IPS-11a (cell line): Measurements from ENCODE around the gene NUP85.
A peak's percentile ranks its signal among the peaks of the same experiment; 100 is the strongest.
"Not testable (repeated sequence)": the region's sequence is repeated elsewhere in the genome, so short reads cannot be mapped to it uniquely, and the experiment has no call there.

Experiments
- H3K4me3 ChIP-seq: one replicate; pipeline ENCODE4 v1.5.1; 2013; ENCODE audit warnings: low read depth, low read length, control low read depth

NUP85 gene, protein sequence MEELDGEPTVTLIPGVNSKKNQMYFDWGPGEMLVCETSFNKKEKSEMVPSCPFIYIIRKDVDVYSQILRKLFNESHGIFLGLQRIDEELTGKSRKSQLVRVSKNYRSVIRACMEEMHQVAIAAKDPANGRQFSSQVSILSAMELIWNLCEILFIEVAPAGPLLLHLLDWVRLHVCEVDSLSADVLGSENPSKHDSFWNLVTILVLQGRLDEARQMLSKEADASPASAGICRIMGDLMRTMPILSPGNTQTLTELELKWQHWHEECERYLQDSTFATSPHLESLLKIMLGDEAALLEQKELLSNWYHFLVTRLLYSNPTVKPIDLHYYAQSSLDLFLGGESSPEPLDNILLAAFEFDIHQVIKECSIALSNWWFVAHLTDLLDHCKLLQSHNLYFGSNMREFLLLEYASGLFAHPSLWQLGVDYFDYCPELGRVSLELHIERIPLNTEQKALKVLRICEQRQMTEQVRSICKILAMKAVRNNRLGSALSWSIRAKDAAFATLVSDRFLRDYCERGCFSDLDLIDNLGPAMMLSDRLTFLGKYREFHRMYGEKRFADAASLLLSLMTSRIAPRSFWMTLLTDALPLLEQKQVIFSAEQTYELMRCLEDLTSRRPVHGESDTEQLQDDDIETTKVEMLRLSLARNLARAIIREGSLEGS

DNA sequence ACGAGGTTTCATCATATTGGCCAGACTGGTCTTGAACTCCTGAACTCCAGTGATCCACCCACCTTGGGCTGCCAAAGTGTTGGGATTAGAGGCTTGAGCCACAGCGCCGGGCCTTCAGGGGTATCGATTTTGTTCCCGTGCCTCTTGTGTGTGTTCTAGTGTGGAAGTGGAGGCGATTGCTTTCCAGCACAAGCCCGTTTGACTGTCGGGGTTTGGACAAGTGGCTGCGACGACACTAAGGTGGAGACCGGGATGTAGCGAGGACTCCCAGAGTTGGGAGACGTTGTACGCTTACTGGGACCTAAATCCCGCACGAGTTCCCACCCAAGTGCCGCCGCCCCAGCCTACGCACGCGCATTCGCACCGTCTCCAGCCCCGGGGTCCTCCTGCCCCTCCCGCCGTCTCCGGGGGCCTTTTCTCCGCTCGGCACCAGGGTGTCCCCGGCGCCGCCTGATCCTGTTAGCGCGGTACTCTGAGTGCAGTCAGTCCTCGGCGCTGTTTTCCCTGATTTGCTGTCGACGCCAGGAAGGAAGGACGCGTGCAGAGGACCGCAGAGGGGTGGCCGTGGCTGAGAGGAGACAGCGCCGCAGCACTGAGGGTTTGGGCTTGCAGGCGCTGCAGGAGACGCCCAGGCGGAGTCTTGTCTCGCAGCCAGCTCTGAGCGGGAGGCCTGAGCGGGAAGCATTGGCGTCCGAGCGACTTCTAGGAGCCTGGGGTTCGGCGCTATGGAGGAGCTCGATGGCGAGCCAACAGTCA is at the start of gene NUP85:
Gene NUP85, plus strand, starts transcription at position 643 of the 756 bp plus-strand sequence. Its CDS starts 83 bp downstream, at position 726.
- H3K4me3 ChIP-seq = peak within 1 kb of the TSS; percentile 100

GRCh38 chr17:75158480-75158879 is 47.0 kb upstream of the NUP85 start:
- H3K4me3 ChIP-seq = not testable (repeated sequence)

DNA sequence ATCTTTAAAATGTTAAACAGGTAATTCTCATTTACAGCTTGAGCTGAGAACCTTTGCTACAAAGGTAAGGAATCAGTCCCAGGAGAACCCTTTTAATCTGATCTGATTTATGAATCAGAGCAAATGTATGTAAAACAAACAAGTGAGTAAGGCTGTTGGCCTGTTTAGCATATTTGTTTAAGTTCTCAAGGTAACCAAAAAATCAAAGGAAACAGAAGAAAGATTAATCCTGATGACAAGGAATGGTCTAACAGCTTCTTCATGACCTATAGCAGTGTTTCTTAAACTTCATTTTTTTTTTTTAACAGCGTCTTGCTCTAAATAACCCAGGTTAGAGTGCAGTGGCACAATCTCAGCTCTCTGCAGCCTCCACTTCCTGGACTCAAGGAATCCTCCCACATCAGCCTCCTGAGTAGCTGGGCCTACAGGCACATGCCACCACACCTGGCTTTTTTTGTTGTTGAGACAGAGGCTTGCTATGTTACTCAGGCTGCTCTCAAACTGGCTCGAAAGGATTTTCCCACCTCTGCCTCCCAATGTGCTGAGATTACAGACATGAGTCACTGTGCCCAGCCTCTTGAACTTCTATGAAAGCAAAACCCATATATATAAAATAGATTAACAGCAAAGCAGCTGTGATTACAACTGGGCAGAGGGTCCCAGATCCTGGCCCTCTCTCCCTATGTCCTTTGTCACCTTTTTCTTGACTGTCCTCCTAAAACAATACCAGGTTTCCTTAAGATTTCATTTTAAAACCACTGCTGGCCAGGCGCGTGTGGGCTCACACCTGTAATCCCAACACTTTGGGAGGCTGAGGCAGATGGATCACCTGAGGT is 46.1 kb upstream of the NUP85 start:
- no peak overlapping the region for H3K4me3 ChIP-seq

DNA sequence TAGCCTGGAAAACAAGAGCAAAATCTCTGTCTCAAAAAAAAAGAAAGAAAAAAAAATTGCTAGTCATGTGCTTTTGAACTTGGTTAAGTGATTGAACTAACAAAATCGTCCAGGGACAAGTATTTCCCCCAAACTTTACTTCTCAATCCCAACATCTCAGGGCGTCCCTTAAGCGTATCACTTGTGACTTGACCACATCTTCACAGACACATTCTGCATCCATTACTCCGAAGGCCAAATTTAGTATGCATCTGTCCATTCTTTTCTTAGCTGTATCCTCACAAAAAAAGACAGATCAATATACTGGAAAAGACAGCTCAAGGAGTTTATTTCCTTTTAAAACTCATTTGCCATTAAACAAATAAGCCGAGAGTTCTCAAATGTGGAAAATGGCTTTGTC is 45.3 kb upstream of the NUP85 start:
- no peak overlapping the region for H3K4me3 ChIP-seq

DNA sequence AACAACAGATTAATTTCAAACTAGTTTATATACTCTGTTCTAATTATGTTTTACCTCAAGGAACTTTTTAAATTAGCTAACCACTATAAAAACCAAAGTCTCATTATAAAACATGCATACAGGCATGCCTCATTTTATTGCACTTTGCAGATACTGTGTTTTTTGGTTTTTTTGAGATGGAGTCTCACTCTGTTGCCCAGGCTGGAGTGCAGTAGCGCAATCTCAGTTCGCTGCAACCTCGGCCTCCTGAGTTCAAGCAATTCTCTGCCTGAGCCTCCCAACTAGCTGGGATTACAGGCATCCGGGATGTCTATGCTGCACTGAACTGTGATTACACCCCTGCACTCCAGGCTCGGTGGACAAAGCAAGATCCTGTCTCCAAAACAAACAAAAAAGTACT is 42.4 kb upstream of the NUP85 start:
- no peak overlapping the region for H3K4me3 ChIP-seq

DNA sequence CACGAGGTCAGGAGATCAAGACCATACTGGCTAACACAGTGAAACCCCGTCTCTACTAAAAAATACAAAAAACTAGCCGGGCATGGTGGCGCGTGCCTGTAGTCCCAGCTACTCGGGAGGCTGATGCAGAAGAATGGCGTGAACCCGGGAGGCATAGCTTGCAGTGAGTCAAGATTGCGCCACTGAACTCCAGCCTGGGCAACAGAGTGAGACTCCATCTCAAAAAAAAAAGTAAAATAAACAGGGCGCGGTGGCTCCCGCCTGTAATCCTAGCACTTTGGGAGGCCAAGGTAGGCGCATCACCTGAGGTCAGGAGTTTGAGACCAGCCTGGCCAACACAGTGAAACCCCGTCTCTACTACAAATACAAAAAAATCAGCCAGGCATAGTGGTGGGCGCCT is 40.9 kb upstream of the NUP85 start:
- not testable (repeated sequence) for H3K4me3 ChIP-seq

DNA sequence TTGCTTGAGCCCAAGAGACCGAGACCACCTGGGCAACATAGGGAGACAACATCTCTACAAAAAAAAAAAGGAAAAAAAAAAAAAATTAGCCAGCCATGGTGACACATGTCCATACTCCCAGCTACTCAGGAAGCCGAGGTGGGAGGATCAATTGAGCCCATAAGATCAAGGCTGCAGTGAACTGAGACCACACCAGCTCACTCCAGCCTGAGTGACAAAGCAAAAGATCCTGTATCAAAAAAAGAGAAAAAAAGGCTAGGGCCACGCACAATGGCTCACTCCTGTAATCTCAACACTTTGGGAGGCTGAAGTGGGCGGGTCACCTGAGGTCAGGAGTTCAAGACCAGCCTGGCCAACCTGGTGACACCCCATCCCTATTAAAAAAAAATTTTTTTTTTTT is 36.5 kb upstream of the NUP85 start:
- H3K4me3 ChIP-seq = no peak overlapping the region

DNA sequence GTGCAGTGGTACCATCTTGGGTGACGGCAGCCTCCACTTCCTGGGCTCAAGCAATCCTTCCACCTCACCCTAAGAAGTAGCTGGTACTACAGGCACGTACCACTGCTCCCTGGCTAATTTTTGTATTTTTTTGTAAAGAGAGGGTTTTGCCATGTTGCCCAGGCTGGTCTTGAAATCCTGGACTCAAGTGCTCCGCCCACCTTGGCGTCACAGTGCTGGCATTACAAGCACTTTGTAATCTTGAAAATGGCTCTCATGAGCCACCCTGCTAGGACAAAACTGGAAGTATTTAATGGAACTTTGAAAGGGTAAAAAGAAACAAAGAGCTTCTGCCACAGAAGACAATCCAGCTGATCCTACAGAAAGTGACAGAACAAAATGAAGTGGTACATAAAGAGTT is 32.0 kb upstream of the NUP85 start:
- H3K4me3 ChIP-seq = no peak overlapping the region

- no peak overlapping the region for H3K4me3 ChIP-seq
Measured at GRCh38 chr17:75174996-75175395, 30.5 kb upstream of the NUP85 start.

DNA sequence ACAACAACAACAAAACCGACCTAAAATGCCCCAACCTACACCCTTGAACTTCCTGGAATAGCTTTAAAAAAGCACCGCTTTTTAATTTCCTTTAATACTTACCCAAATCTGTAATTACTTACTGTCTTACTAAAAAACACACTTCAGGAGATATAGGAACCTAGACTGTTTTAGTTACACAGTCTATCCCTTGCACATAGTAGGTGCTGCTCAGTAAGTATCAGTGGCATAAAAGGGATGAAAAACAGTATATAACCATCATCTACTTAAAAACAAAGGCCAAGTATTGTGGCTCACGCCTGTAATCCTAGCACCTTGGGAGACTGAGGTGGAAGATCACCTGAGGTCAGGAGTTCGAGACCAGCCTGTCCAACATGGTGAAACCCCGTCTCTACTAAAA is 28.9 kb upstream of the NUP85 start:
- no peak overlapping the region for H3K4me3 ChIP-seq

GRCh38 chr17:75178453-75178852 is 27.0 kb upstream of the NUP85 start:
- H3K4me3 ChIP-seq = no peak overlapping the region

- H3K4me3 ChIP-seq = peak overlapping the region; percentile 89
Measured at GRCh38 chr17:75181110-75181509, 24.4 kb upstream of the NUP85 start.

DNA sequence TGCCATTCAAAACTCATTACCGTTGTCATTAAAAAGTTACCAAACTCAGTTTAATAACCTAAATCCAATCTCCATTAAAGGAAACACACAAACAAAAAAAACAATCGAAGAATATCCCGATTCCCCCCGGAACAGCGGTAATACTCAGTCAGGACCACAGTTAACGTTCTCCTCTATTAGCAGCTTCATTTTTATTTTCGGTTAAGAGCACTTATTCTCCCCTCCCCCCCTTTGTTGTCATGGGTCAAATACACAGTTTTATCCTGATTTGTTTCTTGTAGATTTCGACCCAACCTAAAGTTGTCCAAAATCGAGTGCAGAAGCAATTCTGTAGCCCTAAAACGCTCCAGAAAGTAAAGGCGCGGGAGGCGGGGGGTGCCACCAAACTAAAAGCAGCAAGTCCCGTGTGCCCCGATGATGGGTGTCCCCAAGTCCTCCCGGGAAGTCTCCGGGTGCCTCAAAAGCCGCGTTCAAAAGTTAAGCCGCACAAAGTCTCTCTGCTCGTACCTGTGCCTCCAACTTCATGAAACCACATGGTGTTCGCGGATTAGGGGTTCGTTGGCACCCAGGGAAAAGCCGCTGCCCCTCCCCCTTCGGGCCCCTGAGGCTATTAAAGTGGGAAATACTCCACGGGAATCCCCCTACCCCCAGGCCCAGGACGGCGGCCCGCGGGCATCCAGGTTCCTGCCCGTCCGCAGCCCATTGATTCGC is 23.7 kb upstream of the NUP85 start:
- peak overlapping the region; percentile 89 for H3K4me3 ChIP-seq

- H3K4me3 ChIP-seq = peak overlapping the region; percentile 89
Measured at GRCh38 chr17:75182319-75182568, 23.2 kb upstream of the NUP85 start.

DNA sequence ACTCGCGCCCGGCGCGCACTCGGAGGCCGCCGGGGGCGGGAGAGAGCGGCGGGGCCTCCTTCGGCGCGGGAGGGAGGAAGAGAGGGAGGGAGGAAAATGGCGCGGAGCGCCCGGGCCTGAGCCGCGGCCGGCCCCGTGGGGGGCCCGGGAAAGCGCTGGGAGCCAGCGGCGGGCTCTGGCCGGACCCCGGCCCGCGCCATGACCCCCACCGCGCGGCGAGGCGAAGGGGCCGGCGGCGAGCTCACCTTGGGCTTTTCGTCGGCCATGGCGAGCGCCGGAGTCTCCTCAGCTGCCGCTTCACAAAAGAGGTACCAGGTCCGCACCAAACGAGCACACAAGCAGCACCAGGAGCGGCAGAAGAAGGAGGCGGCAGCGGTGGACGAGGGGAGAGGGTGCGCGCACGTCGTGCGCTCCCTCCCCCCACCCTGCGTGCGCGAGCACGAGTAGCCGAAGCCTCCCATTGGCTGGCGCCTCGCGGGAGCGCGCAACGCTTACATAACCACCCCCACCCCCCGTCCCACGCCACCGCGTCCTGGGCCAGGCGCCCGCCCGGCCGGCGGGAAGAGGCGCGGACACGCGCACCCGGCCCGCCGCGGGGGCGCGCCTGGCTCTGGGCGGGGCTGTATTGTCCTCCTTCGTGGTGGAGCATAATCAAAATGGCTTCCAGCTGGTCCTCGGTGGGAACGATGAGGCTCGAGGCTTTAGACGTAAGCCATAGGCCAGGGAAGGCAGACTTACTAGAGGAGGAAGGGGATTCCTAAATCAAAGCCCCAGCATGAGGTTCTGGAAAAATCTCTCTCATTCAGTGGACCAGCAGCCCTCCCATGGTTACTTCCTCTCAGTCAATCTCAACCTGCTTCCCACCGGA is 22.7 kb upstream of the NUP85 start, which contains the start of gene SUMO2:
Gene SUMO2, minus strand, starts transcription at position 391 of the 868 bp plus-strand sequence. Its CDS starts 125 bp downstream, at position 266.
- H3K4me3 ChIP-seq = peak within 1 kb of the TSS; percentile 89

DNA sequence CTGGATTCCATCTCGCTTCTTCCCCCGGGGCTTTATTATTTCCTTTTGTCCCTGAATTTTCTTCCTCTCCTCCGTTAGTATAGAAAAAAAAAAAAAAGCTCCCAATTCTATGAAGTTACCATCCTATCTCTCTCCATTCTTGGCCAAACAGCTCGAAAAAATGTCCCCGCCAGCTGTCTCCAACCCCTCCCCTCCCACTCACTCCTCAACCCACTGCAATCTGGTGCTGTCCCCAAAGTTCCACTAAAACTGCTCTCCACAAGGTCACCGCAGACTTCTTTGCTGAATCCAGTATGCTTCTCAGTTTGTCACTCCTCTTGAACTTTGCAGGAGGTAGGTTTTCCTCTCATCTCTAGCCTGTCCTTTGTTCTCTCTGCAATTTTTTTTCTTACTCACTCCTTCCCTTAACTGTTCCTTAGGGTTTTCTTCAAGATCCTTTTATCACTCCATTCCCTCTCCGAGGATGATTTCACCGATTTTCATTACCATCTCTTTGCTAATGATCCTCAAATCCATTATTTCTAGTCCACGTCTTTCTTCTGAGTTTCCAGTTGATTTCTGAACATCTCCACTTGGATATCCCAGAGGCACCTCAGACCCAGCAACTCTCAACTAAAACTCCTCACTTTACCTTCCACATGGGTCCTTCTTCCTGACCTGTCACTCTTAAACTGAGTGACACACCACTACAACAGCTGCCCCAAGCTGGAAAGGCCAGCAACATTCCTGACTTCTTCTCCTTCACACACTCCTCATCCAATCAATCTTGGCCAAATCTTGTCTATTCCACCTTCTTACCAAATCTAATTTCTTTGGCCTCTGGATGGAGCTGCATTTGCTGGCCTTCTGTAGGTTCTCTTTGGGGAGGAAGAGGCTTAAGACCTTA is 21.2 kb upstream of the NUP85 start:
- H3K4me3 ChIP-seq = no peak overlapping the region

DNA sequence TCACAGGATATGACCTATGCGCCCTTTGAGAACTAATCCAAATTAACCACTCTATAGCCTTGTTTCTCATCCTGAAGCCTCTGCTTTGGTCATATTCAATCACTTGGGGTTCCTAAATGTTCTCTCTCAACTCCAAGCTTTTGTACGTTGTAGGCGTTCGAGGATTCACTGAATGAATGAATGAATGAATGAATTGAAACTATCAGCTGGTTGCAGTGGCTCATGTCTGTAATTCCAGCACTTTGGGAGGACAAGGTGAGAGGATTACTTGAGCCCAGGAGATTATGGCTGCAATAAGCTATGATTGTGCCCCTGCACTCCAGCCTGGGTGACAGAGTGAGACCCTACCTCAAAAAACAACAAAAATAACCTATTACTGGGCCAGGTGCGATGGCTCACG is 16.9 kb upstream of the NUP85 start:
- H3K4me3 ChIP-seq = no peak overlapping the region

GRCh38 chr17:75191584-75191983 is 13.9 kb upstream of the NUP85 start:
- no peak overlapping the region for H3K4me3 ChIP-seq
